Loucy (cell line): ENCODE results near the gene LHPP.
A peak's percentile ranks its signal among the peaks of the same experiment; 100 is the strongest.
"Not testable (repeated sequence)": the region's sequence is repeated elsewhere in the genome, so short reads cannot be mapped to it uniquely, and the experiment has no call there.

ENCODE experiments used
- H2AFZ ChIP-seq: fragments of 200-600 bp; sonication (generic); 2 replicates; pipeline ENCODE4 v1.6.0; 2016; ENCODE audit warnings: antibody characterized with exemption, mild to moderate bottlenecking, low read length, moderate library complexity
- H3F3A ChIP-seq: fragments of 200-600 bp; 2 replicates; pipeline ENCODE4 v1.6.0; 2016; ENCODE audit warnings: antibody characterized with exemption, low read depth, mild to moderate bottlenecking
- H3K27me3 ChIP-seq: fragments of 200-600 bp; sonication (generic); 2 replicates; pipeline ENCODE4 v1.6.1; 2014; ENCODE audit warnings: low read length, mild to moderate bottlenecking; ENCODE audit not compliant: insufficient read depth, poor library complexity, severe bottlenecking
- H3K36me3 ChIP-seq: fragments of 200-600 bp; sonication (generic); 2 replicates; pipeline ENCODE4 v1.6.1; 2016; ENCODE audit warnings: low read length; ENCODE audit not compliant: insufficient read depth
- H3K4me1 ChIP-seq: fragments of 200-600 bp; sonication (generic); 2 replicates; pipeline ENCODE4 v1.5.1; 2014; ENCODE audit warnings: low read length, mild to moderate bottlenecking; ENCODE audit not compliant: insufficient read depth, poor library complexity, severe bottlenecking
- H3K4me2 ChIP-seq: fragments of 200-600 bp; sonication (generic); 2 replicates; pipeline ENCODE4 v1.6.0; 2014; ENCODE audit warnings: antibody characterized with exemption, low read length, low read depth, mild to moderate bottlenecking; ENCODE audit not compliant: poor library complexity, severe bottlenecking
- H3K4me3 ChIP-seq: fragments of 200-600 bp; sonication (generic); 2 replicates; pipeline ENCODE4 v1.5.1; 2014; ENCODE audit warnings: low read length, mild to moderate bottlenecking, mixed read lengths; ENCODE audit not compliant: poor library complexity, severe bottlenecking
- H3K79me2 ChIP-seq: fragments of 200-600 bp; sonication (generic); 2 replicates; pipeline ENCODE4 v1.6.1; 2014; ENCODE audit warnings: low read length; ENCODE audit not compliant: insufficient read depth
- H3K9ac ChIP-seq: fragments of 200-600 bp; sonication (generic); 2 replicates; pipeline ENCODE4 v1.6.0; 2014; ENCODE audit warnings: mild to moderate bottlenecking, low read depth, low read length, moderate library complexity; ENCODE audit not compliant: poor library complexity, severe bottlenecking
- H3K9me2 ChIP-seq: fragments of 200-600 bp; sonication (generic); replicated peaks from 2 replicates; pipeline ENCODE4 v1.6.1; 2016; ENCODE audit warnings: low read depth, low read length, mixed read lengths
- H3K9me3 ChIP-seq: fragments of 200-600 bp; sonication (generic); 2 replicates; pipeline ENCODE4 v1.6.1; 2014; ENCODE audit warnings: mild to moderate bottlenecking, antibody characterized with exemption, low read length, low read depth; ENCODE audit not compliant: insufficient read depth
- H4K20me1 ChIP-seq: fragments of 200-600 bp; sonication (generic); 2 replicates; pipeline ENCODE4 v1.6.0; 2014; ENCODE audit warnings: antibody characterized with exemption, low read length, mild to moderate bottlenecking; ENCODE audit not compliant: insufficient read depth, poor library complexity, severe bottlenecking
- EZH2phosphoT487 ChIP-seq: fragments of 200-600 bp; IDR thresholded peaks from 2 replicates; pipeline ENCODE4 v1.6.1; 2018; ENCODE audit warnings: antibody characterized with exemption, mild to moderate bottlenecking, moderate library complexity, borderline replicate concordance
- TF ChIP-seq, protein P1 (sequence below): fragments of 200-600 bp; sonication (generic); conservative IDR thresholded peaks from 2 replicates; pipeline ENCODE4 v1.5.1; 2014; ENCODE audit warnings: mild to moderate bottlenecking, antibody characterized with exemption, low read length

Gene LHPP

DNA sequence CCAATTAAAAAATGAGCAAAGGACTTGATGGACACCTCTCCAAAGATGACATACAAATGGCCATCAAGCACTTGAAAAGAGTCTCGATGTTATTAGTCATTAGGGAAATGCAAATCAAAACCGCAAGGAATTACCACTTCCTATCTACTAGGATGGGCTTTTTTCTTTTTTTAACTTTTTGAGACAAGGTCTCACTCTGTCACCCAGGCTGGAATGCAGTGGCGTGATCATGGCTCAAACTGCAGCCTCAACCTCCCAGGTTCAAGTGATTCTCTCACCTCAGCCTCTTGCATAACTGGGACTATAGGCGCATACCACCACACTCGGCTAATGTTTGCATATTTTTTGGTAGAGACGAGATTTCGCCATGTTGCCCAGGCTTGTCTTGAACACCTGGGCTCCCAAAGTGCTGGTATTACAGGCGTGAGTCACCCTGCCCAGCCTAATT is 25.4 kb upstream of the LHPP start:
- Histone ChIP-seq H3K9ac (no peak overlapping the region), H3K4me1 (peaks cover 8% of the 10 kb centered on the region), H2AFZ (0 out of 2 replicates have a peak overlapping the region, but pooled peaks have one; percentile 48), H3K4me3 (peak overlapping the region; percentile 35), H3K36me3 (no peaks in the 10 kb centered on the region), H3K9me3 (no peaks in the 10 kb centered on the region), H3K9me2 (no peaks in the 10 kb centered on the region), H3K4me2 (peak overlapping the region; percentile 70), H3K79me2 (no peaks in the 10 kb centered on the region), H3F3A (no peaks in the 10 kb centered on the region), H4K20me1 (no peaks in the 10 kb centered on the region), H3K27me3 (no peaks in the 10 kb centered on the region)
- no peak for TF ChIP-seq EZH2phosphoT487
- TF ChIP-seq, protein P1, sequence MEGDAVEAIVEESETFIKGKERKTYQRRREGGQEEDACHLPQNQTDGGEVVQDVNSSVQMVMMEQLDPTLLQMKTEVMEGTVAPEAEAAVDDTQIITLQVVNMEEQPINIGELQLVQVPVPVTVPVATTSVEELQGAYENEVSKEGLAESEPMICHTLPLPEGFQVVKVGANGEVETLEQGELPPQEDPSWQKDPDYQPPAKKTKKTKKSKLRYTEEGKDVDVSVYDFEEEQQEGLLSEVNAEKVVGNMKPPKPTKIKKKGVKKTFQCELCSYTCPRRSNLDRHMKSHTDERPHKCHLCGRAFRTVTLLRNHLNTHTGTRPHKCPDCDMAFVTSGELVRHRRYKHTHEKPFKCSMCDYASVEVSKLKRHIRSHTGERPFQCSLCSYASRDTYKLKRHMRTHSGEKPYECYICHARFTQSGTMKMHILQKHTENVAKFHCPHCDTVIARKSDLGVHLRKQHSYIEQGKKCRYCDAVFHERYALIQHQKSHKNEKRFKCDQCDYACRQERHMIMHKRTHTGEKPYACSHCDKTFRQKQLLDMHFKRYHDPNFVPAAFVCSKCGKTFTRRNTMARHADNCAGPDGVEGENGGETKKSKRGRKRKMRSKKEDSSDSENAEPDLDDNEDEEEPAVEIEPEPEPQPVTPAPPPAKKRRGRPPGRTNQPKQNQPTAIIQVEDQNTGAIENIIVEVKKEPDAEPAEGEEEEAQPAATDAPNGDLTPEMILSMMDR = no peak

DNA sequence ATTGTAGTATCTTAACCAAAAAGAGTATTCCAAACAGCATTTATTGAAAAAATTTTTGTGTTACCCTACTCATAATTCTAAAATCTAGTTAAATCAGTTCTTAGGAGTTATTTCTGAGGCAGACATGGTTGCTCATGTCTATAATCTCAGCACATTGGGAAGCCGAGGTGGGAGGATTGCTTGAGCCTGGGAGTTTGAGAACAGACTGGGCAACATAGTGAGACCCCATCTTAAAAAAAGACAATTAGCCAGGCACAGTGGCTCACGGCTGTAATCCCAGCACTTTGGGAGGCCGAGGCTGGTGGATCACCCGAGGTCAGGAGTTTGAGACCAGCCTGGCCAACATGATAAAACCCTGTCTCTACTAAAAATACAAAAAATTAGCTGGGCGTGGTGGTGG is 19.9 kb upstream of the LHPP start:
- H3K79me2 ChIP-seq, H3K9ac ChIP-seq, H3K4me2 ChIP-seq, H3K27me3 ChIP-seq, H3F3A ChIP-seq, H3K36me3 ChIP-seq, H3K4me1 ChIP-seq, H2AFZ ChIP-seq, H4K20me1 ChIP-seq, H3K9me2 ChIP-seq, H3K9me3 ChIP-seq, H3K4me3 ChIP-seq: not testable (repeated sequence)

DNA sequence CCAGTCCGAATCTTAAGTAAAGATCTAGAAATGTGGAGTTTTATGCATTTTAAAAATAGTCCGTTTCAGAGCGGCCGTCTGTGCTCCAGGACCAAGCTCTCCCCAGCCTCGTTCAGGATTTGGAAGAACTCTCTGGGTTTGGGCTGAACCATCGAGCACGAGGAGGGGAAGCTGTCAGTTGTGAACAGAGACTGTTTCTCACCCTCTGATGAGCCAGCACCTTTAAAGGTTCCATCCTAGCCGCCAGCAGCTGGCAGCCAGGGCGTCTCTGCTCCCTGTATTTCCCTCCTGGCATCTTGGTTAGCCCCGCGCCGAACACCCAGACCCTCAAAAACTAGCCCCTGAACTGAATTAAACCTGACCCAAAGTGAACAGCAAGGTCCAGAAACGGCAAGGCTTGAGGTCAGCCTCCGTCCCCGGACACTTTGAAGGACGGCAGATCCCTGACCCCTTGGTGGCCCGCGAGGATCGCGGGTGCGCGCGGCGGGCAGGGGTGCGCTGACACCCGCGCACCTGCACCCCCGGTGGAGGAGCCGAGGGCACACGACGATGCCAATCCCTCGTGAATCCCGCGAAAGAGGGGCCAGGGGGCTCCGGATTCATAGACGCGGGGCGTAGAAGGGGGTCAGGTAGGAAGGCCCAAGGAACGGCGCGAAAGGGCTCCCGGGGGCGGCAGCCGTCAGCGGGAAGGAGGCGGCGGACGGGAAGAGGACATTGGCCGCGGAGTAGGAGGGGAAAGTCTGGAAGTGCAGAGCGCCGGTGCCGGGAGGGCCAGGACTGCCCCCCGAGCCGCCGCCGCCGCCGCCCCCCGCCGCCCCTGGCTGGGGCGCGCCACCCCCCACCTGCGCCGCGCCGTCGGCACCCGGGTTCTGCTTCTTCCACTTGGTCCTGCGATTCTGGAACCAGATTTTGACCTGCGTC is 14.5 kb upstream of the LHPP start:
- TF ChIP-seq, protein P1 = no peak
- TF ChIP-seq EZH2phosphoT487 = no peak
- Histone ChIP-seq H3K9ac (no peak overlapping the region), H3F3A (no peaks in the 10 kb centered on the region), H3K27me3 (no peaks in the 10 kb centered on the region), H3K4me2 (no peak overlapping the region), H3K79me2 (no peaks in the 10 kb centered on the region), H3K9me2 (no peaks in the 10 kb centered on the region), H2AFZ (no peak overlapping the region), H3K4me3 (no peak overlapping the region), H3K4me1 (no peaks in the 10 kb centered on the region), H3K36me3 (no peaks in the 10 kb centered on the region), H3K9me3 (no peaks in the 10 kb centered on the region), H4K20me1 (no peaks in the 10 kb centered on the region)
